Fibroblast of gingiva (primary cell): ENCODE measurements around the gene ADAMTS6.
"Not testable (repeated sequence)": the region's sequence is repeated elsewhere in the genome, so short reads cannot be mapped to it uniquely, and the experiment has no call there.

ENCODE experiments used
- DNase-seq: peaks from one replicate; pipeline ENCODE4 v3.0.0-alpha.2; 2011; ENCODE audit warnings: low read depth

Gene ADAMTS6

DNA sequence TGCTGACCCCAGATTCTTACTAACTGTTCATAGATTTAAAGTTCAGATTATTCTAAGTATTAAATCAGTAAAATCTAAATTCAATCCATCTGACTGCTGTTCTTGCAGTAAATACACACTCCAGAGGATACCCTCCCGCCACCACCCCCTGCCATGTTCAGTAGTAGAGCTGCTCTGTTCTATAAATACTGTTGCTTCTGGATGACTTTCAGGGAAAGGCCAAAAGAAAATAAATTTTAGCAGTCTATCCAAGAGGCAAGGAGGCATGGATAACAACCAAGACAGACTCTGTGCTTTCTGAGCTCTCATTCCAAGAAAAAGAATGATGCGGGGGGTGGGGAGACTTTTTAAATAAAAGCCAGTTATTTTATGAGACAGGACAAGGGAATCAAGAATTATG, 115.1 kb downstream of the ADAMTS6 start:
- no peak for DNase-seq

GRCh38 chr5:65364907-65365306, 116.8 kb downstream of the ADAMTS6 start:
- DNase-seq: no peak

DNA sequence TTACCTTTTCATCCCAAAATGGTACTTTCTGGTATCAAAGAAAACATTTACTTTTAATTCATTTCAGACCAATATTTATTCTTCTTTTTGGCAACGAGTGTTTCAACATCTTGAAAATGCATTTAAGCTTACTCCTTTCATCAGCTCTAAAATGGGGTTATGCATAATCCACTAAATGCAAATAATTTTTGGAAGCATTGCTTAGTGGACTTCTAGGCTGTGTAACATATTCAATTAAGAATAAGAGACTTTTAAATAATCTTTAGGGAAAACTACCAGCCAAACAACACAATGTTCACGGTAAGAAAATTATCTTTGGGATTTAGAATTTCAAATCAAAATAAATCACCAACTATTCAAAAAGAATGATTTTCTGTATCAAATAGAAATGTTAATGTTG, 118.2 kb downstream of the ADAMTS6 start:
- no peak for DNase-seq

GRCh38 chr5:65359981-65360380, 121.7 kb downstream of the ADAMTS6 start:
- DNase-seq: no peak

GRCh38 chr5:65359569-65359968, 122.2 kb downstream of the ADAMTS6 start:
- DNase-seq: no peak

DNA sequence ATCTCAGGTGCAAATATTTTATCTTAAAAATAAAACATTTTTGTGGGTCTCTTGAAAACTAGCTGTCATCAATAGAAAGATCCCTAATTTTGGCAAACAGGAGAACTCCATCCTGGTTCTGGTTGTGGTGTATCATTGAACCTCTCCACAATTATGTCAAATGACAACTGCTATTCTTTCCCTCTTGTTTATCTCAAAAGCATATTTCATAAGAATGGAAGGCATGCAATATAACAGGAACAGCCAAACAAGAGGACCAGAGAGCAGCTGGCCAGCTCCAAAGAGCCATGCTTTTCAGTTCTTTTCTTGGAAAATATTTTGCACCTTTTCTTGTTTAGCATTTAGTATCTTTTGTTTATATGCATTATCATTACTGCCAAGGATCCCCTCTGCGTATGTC, 125.4 kb downstream of the ADAMTS6 start:
- no peak for DNase-seq

- no peak for DNase-seq
Measured at GRCh38 chr5:65355301-65355700, 126.4 kb downstream of the ADAMTS6 start.

- DNase-seq: no peak
Measured at GRCh38 chr5:65341835-65342234, 139.9 kb downstream of the ADAMTS6 start.

DNA sequence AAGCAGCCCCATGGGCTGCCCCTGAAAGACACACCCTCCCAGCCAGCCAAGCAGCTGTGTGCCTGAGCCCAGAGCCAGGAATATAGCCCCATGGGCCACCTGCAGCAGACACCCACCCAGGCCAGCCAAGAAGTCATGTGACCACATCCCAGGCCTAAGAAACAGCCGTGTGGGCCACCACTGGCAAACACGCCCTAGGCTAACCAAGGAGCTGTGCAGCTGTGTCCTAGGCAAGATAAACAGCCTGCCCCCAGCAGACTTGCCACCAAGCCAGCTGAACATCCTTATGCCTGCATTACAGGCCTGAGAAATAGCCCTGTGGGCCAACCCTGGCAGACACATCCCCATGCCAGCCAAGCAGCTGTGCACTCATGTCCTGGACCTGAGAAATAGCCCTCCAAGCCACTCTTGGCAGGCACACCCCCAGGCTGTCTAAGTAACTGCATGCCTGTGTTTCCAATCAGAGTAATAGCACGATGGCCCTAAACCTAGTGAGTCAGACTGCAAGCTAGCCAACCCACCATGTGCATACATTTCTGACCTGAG, 143.0 kb downstream of the ADAMTS6 start:
- peak; percentile 35 for DNase-seq

DNA sequence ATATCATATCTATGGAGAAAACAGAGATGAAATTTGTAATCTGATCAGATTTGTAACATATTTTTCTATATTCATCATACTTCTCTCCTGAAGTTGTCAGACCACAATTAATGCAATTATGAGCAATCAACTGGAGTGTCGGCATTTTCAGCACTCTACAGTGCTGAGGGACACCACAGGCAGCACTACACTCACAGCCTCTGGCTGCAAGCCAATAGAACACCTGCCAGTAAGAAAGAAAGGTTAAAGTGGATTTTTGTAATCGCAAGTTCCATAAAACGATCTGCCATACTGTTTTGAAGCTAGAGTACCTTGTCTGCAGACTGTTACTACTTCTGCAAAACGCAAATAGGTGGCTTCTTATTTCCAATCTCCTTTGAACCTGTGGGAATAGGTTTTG, 147.6 kb downstream of the ADAMTS6 start:
- DNase-seq: no peak

DNA sequence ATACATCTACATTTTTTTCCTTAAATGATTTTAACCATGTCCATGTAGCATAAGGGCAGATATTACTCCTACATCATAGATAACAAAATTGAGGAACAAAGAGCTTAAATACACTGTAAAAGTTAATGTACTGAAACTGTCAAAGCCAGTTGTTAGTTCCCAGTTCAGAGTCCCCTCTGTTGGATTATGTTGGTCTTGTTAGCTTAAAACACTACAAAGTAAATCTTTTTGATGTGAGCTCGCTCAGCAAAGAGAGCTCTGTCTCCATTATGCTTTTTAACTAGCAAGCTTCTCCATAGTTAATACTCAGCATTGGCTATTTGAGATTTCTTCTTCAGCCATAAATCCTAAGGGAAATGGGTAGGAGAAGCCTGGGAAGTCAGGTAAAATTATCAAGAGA, 149.1 kb downstream of the ADAMTS6 start:
- no peak for DNase-seq

DNA sequence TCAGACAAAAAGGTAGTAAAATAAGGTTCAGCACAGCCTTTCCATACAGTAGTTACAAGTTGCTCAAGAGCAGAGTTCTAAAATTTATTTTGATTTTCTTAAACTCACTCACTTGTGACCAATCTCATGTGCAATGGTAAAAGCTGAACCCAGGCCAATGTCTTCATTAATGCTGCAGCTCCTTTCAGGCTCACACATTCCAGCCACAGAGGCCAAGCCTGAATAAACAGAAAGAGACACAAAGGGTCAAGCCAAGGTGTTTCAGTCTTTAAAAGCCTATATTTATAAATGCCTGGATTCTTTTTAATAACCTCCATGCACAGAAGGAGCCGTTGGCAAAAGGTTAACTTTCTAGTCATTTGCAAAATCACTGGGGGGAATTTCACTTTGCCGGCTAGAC, 152.5 kb downstream of the ADAMTS6 start:
- DNase-seq: peak; percentile 41

GRCh38 chr5:65327582-65327981, 154.1 kb downstream of the ADAMTS6 start:
- DNase-seq: no peak

- DNase-seq: peak; percentile 17
Measured at GRCh38 chr5:65326922-65327321, 154.8 kb downstream of the ADAMTS6 start.

DNA sequence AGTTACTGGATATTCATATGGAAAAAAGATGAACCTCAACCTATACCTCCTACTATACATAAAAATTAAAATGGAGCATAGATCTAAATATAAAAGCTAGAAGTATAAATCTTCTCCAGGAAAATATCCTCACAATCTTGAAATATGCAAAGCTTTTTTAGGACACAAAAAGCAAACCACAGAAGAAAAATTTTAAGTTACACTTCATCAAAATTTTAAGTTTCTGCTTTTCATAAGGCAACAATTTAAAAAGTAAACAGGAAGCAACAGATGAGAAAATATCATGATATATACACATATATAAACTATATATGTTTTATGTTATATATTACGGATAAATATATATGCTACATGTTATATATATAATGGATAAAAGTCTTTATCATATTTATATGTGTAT, 157.5 kb downstream of the ADAMTS6 start:
- no peak for DNase-seq

- not testable (repeated sequence) for DNase-seq
Measured at GRCh38 chr5:65320704-65321103, 161.0 kb downstream of the ADAMTS6 start.

- DNase-seq: no peak
Measured at GRCh38 chr5:65320250-65320649, 161.5 kb downstream of the ADAMTS6 start.

GRCh38 chr5:65307931-65308330, 173.8 kb downstream of the ADAMTS6 start:
- DNase-seq: no peak

DNA sequence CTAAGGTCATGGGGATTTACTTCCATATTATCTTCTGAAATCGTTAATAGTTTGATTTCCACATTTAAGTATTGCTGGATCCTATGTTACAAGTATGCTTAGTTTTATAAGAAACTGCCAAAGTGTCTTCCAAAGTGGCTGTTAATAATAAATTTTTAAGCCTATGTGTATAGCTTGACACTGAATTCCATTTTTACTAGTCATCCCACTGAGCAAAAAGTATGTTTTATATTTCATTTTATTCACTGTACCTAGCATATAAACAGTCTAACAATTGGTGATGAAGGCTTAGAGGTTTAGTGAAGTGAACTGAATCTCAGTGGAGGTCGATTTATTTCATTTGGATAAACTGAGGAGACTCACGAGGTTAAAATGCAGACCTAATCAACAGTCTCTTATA, 174.6 kb downstream of the ADAMTS6 start:
- DNase-seq: no peak

DNA sequence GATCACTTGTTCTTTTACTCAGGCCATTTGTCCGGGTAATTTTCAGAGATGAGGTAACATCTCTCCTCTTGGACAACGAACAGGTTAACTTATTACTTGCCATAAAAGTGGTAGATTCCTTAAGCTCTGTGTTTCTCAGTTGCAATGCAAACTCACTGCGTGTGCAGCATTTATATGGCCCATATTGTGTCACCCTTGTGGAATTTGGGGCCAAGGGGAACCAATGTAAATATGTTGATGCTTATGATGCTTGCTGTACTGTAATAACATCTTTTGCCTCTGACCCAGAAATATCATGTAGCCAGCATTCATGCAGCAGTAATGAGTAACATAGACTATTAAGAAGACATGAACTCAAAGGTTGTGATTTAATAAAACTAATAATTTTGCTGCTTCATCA, 175.8 kb downstream of the ADAMTS6 start:
- peak; percentile 75 for DNase-seq

GRCh38 chr5:65299861-65300260, 181.9 kb downstream of the ADAMTS6 start:
- peak; percentile 80 for DNase-seq

- no peak for DNase-seq
Measured at GRCh38 chr5:65296067-65296466, 185.7 kb downstream of the ADAMTS6 start.

- DNase-seq: peak; percentile 41
Measured at GRCh38 chr5:65292196-65292595, 189.5 kb downstream of the ADAMTS6 start.

GRCh38 chr5:65290677-65291076, 191.0 kb downstream of the ADAMTS6 start:
- DNase-seq: peak; percentile 80

- no peak for DNase-seq
Measured at GRCh38 chr5:65288657-65289056, 193.1 kb downstream of the ADAMTS6 start.
